Measurements from ENCODE around the gene CCM2.

The CCM2 gene

GRCh38 chr7:45069444-45070253 lies 69.6 kb downstream of the CCM2 start:
- no peak for DNase-seq

DNA sequence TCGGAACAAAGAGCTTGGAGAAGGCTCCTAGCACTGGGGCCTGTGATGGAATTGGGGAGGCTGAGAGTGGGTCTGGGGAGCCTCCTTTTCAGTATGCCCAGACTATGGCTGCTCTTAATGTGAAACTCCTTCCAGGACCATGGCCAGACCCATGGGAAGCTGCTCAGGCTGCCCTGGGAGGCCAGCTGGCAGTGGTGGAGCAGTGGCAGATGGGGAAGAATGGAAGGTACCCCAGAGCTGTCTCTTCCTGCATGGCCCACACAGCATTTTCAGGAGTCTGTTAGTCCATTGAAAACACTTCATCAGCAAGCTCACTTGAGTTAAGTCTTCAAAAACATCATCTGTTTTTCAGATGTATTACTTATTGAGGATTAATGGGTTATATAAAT lies 70.2 kb downstream of the CCM2 start:
- DNase-seq: no peak

GRCh38 chr7:45071528-45071927 lies 71.5 kb downstream of the CCM2 start:
- no peak for DNase-seq

- DNase-seq: no peak
Observed at GRCh38 chr7:45072131-45073030, 72.4 kb downstream of the CCM2 start.

GRCh38 chr7:45073031-45073785 lies 73.2 kb downstream of the CCM2 start:
- DNase-seq: no peak

GRCh38 chr7:45073786-45074527 lies 74.0 kb downstream of the CCM2 start:
- no peak for DNase-seq

GRCh38 chr7:45074528-45075354 lies 74.7 kb downstream of the CCM2 start:
- no peak for DNase-seq

DNA sequence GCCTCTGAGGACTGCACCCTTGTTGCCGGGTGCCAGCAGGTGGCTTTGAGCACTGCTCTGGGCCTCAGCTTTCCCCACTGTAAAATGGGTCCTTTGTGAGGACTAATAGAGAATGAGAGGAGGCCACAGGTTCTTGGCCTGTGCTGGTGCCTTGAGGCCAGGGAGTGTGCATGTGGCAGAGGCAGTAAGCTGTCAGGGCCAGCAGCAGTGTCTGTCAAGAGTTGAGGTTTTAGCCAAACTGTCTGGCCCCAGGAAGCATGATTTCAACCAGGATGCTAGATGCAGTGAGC lies 75.3 kb downstream of the CCM2 start:
- DNase-seq: no peak

DNA sequence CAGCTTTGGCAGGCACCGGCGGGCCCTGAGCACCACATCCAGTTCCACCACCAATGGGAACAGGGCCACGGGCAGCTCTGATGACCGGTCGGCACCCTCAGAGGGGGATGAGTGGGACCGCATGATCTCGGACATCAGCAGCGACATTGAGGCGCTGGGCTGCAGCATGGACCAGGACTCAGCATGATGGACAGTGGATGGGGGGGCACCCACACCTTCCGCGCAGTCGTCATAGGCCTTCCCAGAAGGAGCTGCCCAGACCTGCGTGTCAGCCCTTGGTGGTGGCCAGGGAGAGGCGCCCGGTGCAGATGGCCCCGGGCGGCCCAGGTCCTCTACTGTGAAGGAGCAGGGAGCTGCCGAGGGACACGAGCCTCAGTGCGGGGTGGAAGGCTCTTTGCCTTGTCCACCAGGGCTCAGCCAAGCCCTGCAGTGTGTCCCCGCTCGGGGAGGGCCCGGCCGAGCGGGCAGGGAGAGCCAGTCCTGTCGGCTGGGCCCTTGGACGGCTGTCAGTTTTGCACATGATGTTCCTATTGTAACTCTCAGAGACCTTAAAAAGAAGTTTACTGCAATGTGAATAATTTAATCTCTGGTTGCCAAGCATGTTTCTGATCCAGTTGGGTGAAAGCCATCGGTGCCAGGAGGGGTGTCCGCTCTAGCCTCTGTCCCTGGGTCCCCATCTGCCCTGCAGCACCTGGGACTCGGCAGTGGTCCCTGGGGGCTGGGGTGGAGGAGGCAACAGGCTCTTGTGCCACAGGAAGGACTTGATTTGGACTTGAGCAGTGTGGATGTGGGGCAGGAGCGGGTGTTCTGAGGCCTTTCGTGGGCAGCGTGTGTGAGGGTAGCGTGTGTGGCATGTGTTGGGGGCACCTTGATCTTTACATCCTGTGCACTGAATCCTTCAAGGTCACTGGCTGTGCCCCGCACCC lies 76.1 kb downstream of the CCM2 start:
- DNase-seq: no peak

- no peak for DNase-seq
Observed at GRCh38 chr7:45076946-45077345, 76.9 kb downstream of the CCM2 start.

DNA sequence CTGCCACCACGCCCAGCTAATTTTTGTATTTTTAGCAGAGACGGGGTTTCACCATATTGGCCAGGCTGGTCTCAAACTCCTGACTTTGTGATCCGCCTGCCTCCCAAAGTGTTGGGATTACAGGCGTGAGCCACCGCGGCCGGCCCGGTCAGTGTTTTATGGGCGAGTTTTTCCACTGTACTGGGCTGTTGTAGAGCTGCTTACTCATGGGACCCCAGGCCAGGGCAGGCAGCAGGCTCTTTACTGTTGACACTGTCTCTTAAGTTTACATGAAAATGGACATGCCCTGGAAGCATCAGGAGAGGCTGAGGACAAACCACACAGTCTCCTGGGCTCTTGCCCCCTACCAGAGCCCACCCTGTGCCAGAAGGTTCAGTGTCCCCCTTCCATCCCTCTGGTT lies 77.6 kb downstream of the CCM2 start:
- no peak for DNase-seq

DNA sequence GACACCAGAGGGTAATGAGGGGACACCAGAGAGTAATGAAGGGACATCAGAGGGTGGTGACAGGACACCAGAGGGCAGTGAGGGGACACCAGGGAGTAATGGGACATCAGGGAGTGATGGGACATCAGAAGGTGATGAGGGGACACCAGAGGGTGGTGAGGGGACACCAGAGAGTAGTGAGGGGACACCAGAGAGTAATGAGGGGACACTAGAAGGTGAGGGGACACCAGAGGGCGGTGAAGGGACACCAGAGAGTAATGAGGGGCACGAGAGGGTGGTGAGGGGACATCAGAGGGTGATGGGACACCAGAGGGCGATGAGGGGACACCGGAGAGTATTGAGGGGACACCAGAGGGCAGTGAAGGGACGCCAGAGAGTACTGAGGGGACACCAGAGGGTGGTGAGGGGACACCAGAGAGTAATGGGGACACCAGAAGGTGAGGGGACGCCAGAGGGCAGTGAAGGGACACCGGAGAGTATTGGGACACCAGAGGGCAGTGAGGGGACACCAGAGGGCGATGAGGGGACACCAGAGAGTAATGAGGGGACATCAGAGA lies 78.2 kb downstream of the CCM2 start:
- no peak for DNase-seq

- DNase-seq: no peak
Observed at GRCh38 chr7:45080265-45080957, 80.4 kb downstream of the CCM2 start.

- no peak for DNase-seq
Observed at GRCh38 chr7:45080958-45081669, 81.1 kb downstream of the CCM2 start.

DNA sequence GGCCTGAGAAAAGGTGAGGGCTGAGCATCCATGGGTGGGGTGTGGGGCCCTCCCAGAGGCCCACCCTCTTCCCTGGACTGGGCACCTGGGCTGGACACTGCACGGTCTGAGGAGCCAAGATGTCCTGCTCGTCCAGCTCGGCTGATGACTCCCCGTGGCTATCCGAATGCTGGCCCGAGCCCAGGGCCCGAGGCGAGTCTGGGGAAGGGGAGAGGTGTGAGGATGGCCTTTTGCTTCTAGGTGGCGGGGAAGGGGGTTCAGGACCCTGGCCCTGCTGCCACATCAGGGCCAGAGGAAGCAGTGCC lies 81.6 kb downstream of the CCM2 start:
- no peak for DNase-seq

DNA sequence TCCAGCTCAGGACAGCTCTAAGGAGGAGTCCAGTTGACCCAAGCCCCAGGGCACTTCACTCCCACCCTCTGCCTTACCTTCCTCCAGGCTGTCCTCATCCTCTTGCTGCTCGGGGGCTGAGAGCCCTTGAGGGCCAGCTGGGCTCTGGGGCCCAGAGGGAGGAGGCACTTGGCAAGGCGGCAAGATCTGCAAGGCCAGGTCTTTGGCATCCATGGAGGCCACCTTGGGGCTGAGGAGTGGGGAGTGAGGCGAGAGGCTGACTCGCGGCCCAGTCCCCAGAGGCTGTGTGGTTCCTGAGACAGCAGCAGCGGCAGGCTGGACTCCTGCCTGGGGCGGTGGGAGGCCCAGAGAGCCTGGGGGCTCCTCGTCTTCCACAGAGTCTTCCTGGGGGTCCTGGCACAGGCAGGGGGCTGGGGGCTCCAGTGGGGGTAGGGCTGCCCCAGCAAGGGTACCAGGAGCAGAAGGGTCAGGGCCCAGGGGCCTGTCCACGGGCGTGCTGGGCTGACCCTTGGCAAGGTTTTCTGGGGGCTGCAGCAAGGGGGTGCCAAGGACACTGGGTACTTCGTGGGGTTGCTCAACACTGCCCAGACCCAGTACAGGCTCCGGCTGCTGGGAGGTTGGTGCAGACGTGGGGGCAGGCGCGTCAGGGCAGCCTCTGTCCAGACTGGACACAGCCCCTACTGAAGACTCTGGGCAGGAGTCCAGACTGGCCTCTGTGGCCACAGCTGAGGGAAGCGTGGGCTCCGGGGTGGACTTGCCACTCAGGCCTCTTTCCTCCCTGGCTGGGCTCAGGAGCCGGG lies 82.2 kb downstream of the CCM2 start:
- no peak for DNase-seq

- no peak for DNase-seq
Observed at GRCh38 chr7:45082831-45083331, 82.9 kb downstream of the CCM2 start.

GRCh38 chr7:45084336-45084735 lies 84.3 kb downstream of the CCM2 start:
- no peak for DNase-seq

Data from NCI-H1930 (cell line).